ENCODE results near the gene PRKRA. TPM values are rescaled to one million over a fixed set of nuclear protein-coding genes. Genes with fewer than 3 reads are reported as not detected.

PRKRA gene
- total and polyA plus RNA-seq, 2 of the 8 experiments (the other 6 are each of a cell fraction or from before 2014, with no cell fraction given) = 25.4 to 60.4 TPM

DNA sequence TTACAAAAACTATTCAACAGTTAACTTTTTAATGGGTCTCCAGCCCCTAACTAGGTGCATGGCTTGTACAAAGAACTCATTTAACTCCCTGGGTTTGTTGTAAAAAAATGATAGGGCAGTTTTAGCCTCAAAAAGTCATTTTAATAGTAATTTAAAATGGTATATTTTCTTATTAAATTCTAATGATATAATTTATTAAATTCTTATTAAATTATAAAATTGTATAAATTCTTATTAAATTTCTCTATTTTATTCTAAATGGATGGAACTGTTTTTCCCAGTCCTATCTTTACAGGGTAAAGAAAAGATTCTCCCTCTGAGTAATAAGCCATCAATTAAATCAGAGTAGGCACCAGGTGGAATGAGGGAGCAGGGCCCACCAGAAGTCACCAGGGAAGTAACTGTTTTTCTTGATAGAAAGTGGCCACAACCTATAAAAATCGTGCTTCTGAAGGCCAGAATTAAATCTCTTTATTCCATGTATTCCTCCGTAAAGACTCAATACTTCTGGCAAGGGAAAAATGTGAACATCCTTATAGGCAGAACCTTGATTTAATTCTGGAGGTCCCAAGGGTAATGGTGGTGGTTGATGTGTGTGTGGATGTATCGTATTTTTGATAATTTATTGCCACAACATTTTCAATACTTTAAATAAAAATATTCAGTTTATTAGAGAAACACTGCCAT lies 26.6 kb upstream of the PRKRA start:
- H2BK20ac ChIP-seq (ENCODE audit: low read length) = no peak overlapping the region
- no peak overlapping the region for H4K5ac ChIP-seq (ENCODE audit: insufficient read length, low read depth, low read length)
- peaks cover 0 to 14% of the 10 kb centered on the region in 2 experiments; a peak in 2 of 4 replicates for H3K79me2 ChIP-seq (ENCODE audit: control insufficient read depth in 1 of 2, insufficient read depth in 2 of 2, low read length in 2 of 2)
- H2BK12ac ChIP-seq (ENCODE audit: low read depth, low read length) = no peak overlapping the region
- peaks cover 9% of the 10 kb centered on the region for H3K23me2 ChIP-seq (ENCODE audit: low read depth, low read length)
- H4K20me1 ChIP-seq (replicated peaks in 1 of 2; ENCODE audit: control insufficient read depth in 1 of 2, insufficient read depth in 2 of 2, low read length in 2 of 2) = peaks cover 2 to 3% of the 10 kb centered on the region in 2 experiments
- H2AFZ ChIP-seq (ENCODE audit: low read length) = no peak overlapping the region
- no peak overlapping the region for H4K91ac ChIP-seq (replicated peaks; ENCODE audit: insufficient read length, low read length)
- TF ChIP-seq BRCA1 (IDR thresholded peaks at IDR 0.05; ENCODE audit: low read depth, low read length) = no peak
- no peak for TF ChIP-seq KDM5A (IDR thresholded peaks at IDR 0.05; ENCODE audit: low read length)
- no peak for TF ChIP-seq EGR1 (IDR thresholded peaks at IDR 0.05; ENCODE audit: borderline replicate concordance, low read depth, low read length)
- TF ChIP-seq RBBP5 (IDR thresholded peaks at IDR 0.05; ENCODE audit: borderline replicate concordance, low read depth, low read length) = no peak
- TF ChIP-seq, protein P1, sequence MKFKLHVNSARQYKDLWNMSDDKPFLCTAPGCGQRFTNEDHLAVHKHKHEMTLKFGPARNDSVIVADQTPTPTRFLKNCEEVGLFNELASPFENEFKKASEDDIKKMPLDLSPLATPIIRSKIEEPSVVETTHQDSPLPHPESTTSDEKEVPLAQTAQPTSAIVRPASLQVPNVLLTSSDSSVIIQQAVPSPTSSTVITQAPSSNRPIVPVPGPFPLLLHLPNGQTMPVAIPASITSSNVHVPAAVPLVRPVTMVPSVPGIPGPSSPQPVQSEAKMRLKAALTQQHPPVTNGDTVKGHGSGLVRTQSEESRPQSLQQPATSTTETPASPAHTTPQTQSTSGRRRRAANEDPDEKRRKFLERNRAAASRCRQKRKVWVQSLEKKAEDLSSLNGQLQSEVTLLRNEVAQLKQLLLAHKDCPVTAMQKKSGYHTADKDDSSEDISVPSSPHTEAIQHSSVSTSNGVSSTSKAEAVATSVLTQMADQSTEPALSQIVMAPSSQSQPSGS (IDR thresholded peaks at IDR 0.05; ENCODE audit: low read length) = no peak
- DNase-seq (ENCODE audit: low read depth in 1 of 2, low spot score in 2 of 2) (no peak), FAIRE-seq (no peak)
- no peak overlapping the region for H2BK120ac ChIP-seq (replicated peaks; ENCODE audit: low read depth, low read length)
- WGBS, 2 experiments (ENCODE audit: extremely low coverage in 1 of 2, insufficient coverage in 1 of 2, insufficient read length in 1 of 2, insufficient replicate concordance in 2 of 2, low coverage in 1 of 2, low lambda C conversion rate in 2 of 2, missing lambda C conversion rate in 1 of 2) = 39% methylated on average over 3 of the region's 3 CpGs; no CpG with 5 or more reads in 1 of the 2 experiments
- H3K79me1 ChIP-seq (ENCODE audit: low read depth, low read length) = peaks cover 2% of the 10 kb centered on the region; the same call in 1 of the 2 replicates
- ChIA-PET POLR2A (ENCODE audit: partially characterized antibody) (interaction anchor here (0.9 to 1.0 kb wide), 2 partner anchors 27 to 36 kb away, joined by 3 to 4 read pairs; partner anchors contain the start of genes PJVK and PRKRA), CTCF (ENCODE audit: partially characterized antibody) (no interaction called here)
- no peak overlapping the region for H2AK5ac ChIP-seq (ENCODE audit: low read depth, low read length)
- no peaks in the 10 kb centered on the region for H3K9me3 ChIP-seq (ENCODE audit: insufficient read depth in 2 of 2, low read depth in 1 of 2, low read length in 1 of 2)
- H3K18ac ChIP-seq (ENCODE audit: extremely low read depth, low read length) = no peak overlapping the region
- peak overlapping the region; percentile 62 to 92 (median 80) for H3K4me3 ChIP-seq (ENCODE audit: extremely low read depth in 1 of 4, insufficient read depth in 2 of 4, low read depth in 3 of 4, low read length in 4 of 4)
- no peak overlapping the region for H3K56ac ChIP-seq (replicated peaks; ENCODE audit: insufficient read length, low read depth, low read length)
- H3K4me1 ChIP-seq (replicated peaks in 1 of 4; ENCODE audit: control insufficient read depth in 3 of 4, insufficient read depth in 4 of 4, low read length in 3 of 4) = peaks cover 0 to 12% (median 4%) of the 10 kb centered on the region in 4 experiments; a peak in 3 of 7 replicates
- H3K36me3 ChIP-seq (ENCODE audit: control insufficient read depth in 2 of 4, insufficient read depth in 4 of 4, low read length in 3 of 4) = no peaks in the 10 kb centered on the region
- H3K4me2 ChIP-seq (ENCODE audit: insufficient read depth in 1 of 2, low read depth in 2 of 2, low read length in 2 of 2) = peak overlapping the region; percentile 59 to 92
- H3K27me3 ChIP-seq (replicated peaks in 1 of 4; ENCODE audit: control insufficient read depth in 3 of 4, extremely low read depth in 1 of 4, insufficient read depth in 3 of 4, low read length in 3 of 4) = no peaks in the 10 kb centered on the region; a peak in 2 of 7 replicates
- H2BK5ac ChIP-seq (ENCODE audit: low read depth, low read length) = no peak overlapping the region
- H3K27ac ChIP-seq (ENCODE audit: low read depth, low read length) = no peak overlapping the region
- no peak overlapping the region for H2BK15ac ChIP-seq (ENCODE audit: low read length)
- H3K14ac ChIP-seq (ENCODE audit: insufficient read length) = no peak overlapping the region
- no peak overlapping the region for H3K9ac ChIP-seq (replicated peaks in 1 of 4; ENCODE audit: extremely low read depth in 1 of 4, low read depth in 3 of 4, low read length in 3 of 4)
- no peak overlapping the region for H4K8ac ChIP-seq (ENCODE audit: extremely low read depth, insufficient read depth, low read length)
- H3K23ac ChIP-seq (ENCODE audit: insufficient read length) = no peak overlapping the region
- no peak overlapping the region for H3K4ac ChIP-seq (replicated peaks; ENCODE audit: insufficient read length, low read depth, low read length)

Data from H1 (cell line).